ENCODE data around the gene CROCC2. TPM values are rescaled to one million over a fixed set of nuclear protein-coding genes. Genes with fewer than 3 reads are reported as not detected.

The CROCC2 gene
- total RNA-seq, 1 experiment from 2014 or later, result not detected

DNA sequence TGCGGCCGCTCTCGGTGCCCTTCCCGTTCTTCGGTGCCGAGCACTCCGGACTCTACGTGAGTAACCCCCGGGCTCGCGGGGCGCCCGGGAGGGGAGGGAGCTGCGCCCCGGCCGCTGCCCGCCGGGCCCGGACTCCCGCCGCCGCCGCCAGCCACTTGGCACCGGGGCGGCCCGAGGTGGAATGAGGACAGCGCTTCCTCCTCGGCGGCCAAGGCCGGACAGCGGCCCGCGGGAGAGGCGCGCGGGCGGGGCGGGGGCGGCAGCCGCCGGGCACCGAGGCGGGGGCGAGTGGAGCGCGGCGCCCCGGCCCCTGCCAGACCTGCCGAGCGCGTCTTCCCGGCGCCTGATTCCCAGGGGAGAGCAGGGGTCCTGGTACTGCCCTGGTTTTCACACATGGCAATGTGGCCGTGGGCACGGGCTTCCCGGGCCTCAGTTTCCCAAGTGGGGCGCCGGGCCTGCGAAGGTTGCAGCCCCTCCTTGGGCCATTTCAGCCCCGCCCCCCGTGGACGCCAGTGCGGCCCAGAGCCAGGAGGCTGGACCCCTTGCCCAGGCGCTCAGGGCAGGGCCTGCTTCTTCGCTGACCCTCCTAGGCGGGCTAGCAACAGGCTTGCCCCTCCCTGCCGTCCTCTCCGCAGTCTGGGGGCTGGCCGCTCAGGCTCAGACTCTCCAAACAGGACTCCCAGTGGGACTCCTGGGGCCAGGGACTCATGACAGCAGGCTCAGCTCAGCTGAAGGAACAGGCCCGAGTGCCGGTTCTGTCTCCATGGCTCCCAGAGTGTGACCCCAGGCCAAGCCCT lies 93.1 kb downstream of the CROCC2 start:
- no peak for DNase-seq (ENCODE audit: low spot score)

- no peak for DNase-seq (ENCODE audit: low spot score)
Observed at GRCh38 chr2:240999873-241000541, 93.9 kb downstream of the CROCC2 start.

GRCh38 chr2:241000831-241001321 lies 94.7 kb downstream of the CROCC2 start:
- no peak for DNase-seq (ENCODE audit: low spot score)

GRCh38 chr2:241001413-241002274 lies 95.5 kb downstream of the CROCC2 start:
- DNase-seq (ENCODE audit: low spot score), result no peak

GRCh38 chr2:241002275-241003046 lies 96.3 kb downstream of the CROCC2 start:
- DNase-seq (ENCODE audit: low spot score), result no peak

DNA sequence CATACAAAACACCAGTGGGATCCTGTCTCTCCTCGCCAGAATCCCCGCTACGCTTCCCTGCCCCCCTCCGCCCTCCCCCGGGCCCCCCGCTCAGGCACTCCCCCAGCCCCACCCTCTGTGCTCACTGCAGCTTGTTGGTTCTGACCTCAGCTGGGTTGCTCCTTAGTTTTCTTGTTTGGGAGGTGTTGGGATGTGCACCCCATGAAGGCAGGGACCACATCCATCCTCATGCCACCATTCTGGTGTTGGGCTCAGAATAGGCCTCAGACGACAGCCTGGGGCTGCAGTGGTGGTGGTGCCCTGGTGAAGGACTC lies 96.9 kb downstream of the CROCC2 start:
- DNase-seq (ENCODE audit: low spot score), result no peak

DNA sequence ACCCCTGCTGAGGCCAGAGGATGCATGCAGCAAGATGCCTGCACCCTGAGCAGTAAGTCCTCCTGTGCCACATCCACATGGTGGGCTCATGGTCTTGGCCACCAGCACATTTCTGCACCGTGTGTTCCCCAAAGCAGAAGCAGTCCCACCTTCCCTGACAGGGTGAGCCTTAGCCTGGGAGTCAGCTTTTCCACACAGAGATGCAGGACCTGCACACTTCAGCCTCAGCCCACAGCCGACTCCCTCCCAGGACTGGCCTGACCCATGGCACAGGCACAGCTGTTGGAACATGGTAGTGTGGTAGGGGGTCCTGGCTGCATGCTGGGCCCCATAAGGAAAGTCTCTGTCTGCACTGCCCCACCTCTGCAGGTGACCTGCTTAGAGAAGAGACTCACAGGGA lies 97.2 kb downstream of the CROCC2 start:
- no peak for DNase-seq (ENCODE audit: low spot score)

DNA sequence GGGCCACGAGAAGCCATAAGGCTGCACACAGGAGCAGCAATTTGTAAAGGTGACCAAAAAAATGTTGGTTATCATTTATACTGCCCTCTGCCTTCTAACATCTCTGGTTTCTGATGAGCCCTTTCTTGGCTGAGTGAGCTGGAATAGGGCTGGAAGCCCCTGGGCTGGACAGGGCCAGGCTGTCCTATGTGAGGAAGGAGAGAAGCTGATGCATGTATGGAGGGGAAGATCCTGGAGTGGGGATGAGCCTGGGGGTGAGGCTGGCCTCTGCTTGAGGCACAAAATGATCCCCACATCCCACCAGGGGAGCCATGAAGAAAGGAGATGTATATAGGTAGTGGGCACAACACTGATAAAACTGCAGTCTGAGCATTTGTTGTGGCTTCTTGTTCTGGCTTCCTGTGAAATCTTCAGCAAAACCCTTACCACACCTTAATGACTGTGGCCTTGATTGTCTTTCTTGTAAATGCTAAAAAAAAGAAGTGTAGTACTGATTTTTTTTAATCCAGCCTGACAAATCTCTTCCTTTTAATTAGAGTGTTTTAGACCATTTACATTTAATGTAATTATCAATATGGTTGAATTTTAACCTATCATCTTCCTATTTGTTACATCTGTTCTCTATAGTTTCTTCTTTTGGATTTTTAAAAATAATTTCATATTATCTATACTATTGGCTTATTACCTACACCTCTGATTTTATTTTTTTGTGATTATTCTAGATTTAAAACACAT lies 97.9 kb downstream of the CROCC2 start:
- DNase-seq (ENCODE audit: low spot score), result no peak

DNA sequence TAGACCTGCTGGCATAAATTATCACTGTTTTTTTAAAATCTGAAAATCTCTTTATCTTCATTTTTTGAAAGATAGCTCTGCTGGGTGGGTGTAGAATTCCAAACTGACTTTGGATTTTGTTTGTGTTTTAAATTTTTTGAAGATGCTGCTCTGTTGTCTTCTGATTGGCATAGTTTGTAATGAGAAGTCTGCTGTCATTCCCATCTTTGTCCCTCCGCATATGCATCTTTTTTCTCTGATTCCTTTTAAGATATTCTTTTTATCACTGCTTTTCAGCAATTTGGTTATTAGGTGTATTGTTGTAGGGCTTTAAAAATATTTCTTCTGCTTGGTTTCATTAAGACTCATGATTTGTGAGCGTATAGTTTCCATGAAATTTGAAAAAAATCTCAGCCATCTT lies 99.4 kb downstream of the CROCC2 start:
- DNase-seq (ENCODE audit: low spot score), result no peak

DNA sequence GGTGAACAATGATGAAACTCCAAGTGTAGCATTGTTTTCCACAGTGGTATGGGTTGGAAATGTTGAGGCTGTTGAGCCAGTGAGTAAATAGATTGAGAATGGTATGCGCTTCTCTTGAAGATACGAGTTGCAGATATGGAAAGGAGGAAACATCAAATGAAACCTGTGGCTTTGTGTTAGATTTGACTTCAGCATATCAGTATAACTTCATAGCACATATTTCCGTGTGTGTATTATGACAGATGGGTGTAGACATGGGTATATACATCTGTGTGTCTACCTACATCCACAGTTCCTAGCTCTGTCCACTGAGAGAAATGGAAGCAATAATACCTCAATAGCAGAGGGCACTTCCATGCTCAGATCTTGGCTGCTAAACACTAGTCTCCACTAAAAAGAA lies 100.3 kb downstream of the CROCC2 start:
- DNase-seq (ENCODE audit: low spot score), result no peak

- DNase-seq (ENCODE audit: low spot score), result no peak
Observed at GRCh38 chr2:241007111-241007510, 101.0 kb downstream of the CROCC2 start.

DNA sequence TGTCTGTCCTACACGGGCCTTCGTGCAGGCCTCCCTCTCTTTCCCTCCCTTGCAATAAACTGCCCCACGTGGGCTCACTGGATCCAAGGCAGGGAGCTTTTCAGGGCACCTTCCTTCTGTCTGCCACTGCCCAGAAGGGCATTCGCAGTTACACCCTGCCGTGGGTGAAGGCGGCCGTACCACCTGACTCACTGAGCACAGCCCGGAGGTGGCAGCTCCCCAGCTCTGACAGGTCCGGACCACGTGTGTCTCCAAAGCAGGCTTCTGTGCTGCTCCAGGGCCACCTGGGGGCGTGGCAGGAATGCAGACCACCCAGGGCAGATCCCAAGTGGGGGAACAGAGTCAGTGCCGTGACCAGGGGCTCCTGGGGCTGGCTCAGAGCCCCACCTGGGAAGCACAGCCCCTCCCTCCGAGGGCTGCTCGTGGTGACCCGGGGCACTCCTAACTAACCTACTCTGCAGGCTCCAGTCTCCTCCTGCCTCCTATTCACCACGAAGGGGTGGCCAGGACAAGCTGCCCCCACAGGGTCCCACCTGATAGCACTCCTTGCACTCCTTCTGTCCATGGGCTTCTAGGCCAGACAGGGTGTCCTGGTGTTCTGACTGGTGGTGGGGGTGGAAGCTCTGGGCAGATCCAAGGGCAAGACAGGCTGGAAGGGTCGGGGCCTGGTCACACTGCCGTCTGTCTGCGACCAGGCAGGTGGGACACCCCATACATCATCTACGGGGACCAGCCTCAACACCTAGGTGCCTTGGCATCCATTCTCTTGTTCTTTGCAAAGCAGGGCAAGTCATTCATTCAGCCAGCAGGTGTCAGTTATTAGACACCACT lies 102.0 kb downstream of the CROCC2 start:
- DNase-seq (ENCODE audit: low spot score), result no peak

- no peak for DNase-seq (ENCODE audit: low spot score)
Observed at GRCh38 chr2:241008711-241009121, 102.6 kb downstream of the CROCC2 start.

GRCh38 chr2:241009191-241009590 lies 103.1 kb downstream of the CROCC2 start:
- DNase-seq (ENCODE audit: low spot score), result no peak

- DNase-seq (ENCODE audit: low spot score), result peak; percentile 81
Observed at GRCh38 chr2:241009601-241010530, 103.7 kb downstream of the CROCC2 start.

GRCh38 chr2:241010531-241011295 lies 104.6 kb downstream of the CROCC2 start:
- DNase-seq (ENCODE audit: low spot score), result no peak

GRCh38 chr2:241011296-241011600 lies 105.1 kb downstream of the CROCC2 start:
- no peak for DNase-seq (ENCODE audit: low spot score)

Data from H4 (cell line).